Testis (tissue), 3 donors: ENCODE measurements around the gene CCDC137. TPM values are rescaled to one million over a fixed set of nuclear protein-coding genes. Genes with fewer than 3 reads are reported as not detected.

Experiments used
- DNase-seq: peaks from one replicate; pipeline ENCODE4 v3.0.0-alpha.2; 2019
- H3K27ac ChIP-seq, 2 donors: fragments of 200-600 bp; sonication (generic); one replicate each; pipeline ENCODE4 v1.5.1; 2019
- H3K27me3 ChIP-seq: fragments of 200-600 bp; sonication (generic); one replicate; pipeline ENCODE4 v1.5.1; 2019
- H3K36me3 ChIP-seq: fragments of 200-600 bp; sonication (generic); one replicate; pipeline ENCODE4 v1.5.1; 2017; ENCODE audit warnings: low read depth; ENCODE audit errors: missing control alignments
- H3K4me1 ChIP-seq: fragments of 200-600 bp; sonication (generic); one replicate; pipeline ENCODE4 v1.5.1; 2019
- H3K4me3 ChIP-seq, 2 donors: fragments of 200-600 bp; sonication (generic); one replicate each; pipeline ENCODE4 v1.5.1; 2017 to 2019
- H3K9me3 ChIP-seq: fragments of 200-600 bp; sonication (generic); one replicate; pipeline ENCODE4 v1.5.1; 2017
- POLR2A ChIP-seq: fragments of 450-650 bp; IDR thresholded peaks from one replicate; pipeline ENCODE4 v1.6.1; 2017; ENCODE audit warnings: antibody characterized with exemption, mild to moderate bottlenecking, moderate library complexity
- WGBS, 2 donors: methylation state at CpG; one replicate each; pipeline ENCODE4 v1.1.5; 2018; 5-methylcytosine and 5-hydroxymethylcytosine counted together
- intact Hi-C: fragments of 100-400 bp; cut with DNase I; formaldehyde crosslinking; loops from one replicate; pipeline ENCODE4 v1.15.1; 2023; ENCODE audit warnings: low total_unique reads
- polyA plus RNA-seq: library from polyadenylated mRNA; stranded (reverse); fragments of 350-450 nt; fragmentation: Illumina TruSeq; extraction: RNeasy Lipid Tissue Mini Kit (QIAGEN cat#74804); gene quantifications from one replicate; pipeline ENCODE4 v1.2.3, GENCODE V29; 2014; ENCODE audit warnings: low read depth, low replicate concordance; ENCODE audit not compliant: insufficient read depth
- total RNA-seq, 2 donors: library from RNA; depleted of rRNA; stranded (reverse); fragments of >200 nt; gene quantifications; one replicate each; pipeline ENCODE4 v1.2.3, GENCODE V29; 2016
- TF ChIP-seq, protein P1 (sequence below), 3 experiments: fragments of 450-650 bp in 2 of 3; fragments of 200-600 bp in 1 of 3; sonication (generic) in 1 of 3; IDR thresholded peaks; one replicate each; pipeline ENCODE4 v1.5.1; 2016 to 2019; ENCODE audit warnings: antibody characterized with exemption in 3 of 3, mild to moderate bottlenecking in 2 of 3, moderate library complexity in 1 of 3

Gene CCDC137
- total and polyA plus RNA-seq, 3 donors from 2014 or later, result 18.6 to 19.9 (median 19.0) TPM

DNA sequence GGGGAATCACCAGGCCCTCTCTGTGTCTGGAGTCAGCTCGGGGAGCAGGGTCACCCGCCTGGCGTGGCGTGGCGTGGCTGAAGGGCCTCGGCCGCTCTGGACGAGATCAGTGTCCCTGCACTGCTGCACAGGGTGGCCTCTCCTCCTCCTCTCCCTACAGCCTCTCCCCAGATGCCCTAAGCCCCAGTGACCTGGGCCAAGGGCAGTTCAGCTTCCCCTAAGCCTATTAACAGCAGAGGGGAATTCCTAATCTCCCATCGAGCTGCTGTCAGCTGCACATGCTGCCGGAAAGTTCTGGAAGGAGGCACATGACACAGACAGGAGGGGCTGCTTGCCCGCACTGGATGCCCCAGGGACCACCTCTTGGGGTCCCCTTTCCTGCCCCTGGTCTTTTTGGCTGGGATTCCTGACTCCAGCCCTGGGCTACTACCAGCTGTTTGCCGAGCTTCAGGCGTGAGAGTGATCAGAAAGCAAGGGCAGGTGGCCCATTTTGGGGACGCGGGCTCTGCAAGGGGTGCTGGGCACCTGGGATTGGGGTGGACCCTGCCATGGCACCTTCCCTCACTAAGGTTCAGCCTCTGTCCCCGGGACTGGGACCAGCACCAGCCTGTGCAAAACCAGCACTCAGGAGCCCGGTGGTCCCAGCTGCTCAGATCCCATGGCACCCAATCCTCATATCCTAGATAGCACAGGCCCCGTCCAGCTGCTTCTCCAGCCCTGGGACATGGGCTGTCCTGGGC lies 11.0 kb upstream of the CCDC137 start:
- no peak for DNase-seq
- Histone ChIP-seq H3K27me3 (no peaks in the 10 kb centered on the region), H3K27ac (no peak overlapping the region), H3K4me1 (no peaks in the 10 kb centered on the region), H3K9me3 (no peaks in the 10 kb centered on the region), H3K36me3 (no peaks in the 10 kb centered on the region), H3K4me3 (no peak overlapping the region)
- TF ChIP-seq, protein P1, sequence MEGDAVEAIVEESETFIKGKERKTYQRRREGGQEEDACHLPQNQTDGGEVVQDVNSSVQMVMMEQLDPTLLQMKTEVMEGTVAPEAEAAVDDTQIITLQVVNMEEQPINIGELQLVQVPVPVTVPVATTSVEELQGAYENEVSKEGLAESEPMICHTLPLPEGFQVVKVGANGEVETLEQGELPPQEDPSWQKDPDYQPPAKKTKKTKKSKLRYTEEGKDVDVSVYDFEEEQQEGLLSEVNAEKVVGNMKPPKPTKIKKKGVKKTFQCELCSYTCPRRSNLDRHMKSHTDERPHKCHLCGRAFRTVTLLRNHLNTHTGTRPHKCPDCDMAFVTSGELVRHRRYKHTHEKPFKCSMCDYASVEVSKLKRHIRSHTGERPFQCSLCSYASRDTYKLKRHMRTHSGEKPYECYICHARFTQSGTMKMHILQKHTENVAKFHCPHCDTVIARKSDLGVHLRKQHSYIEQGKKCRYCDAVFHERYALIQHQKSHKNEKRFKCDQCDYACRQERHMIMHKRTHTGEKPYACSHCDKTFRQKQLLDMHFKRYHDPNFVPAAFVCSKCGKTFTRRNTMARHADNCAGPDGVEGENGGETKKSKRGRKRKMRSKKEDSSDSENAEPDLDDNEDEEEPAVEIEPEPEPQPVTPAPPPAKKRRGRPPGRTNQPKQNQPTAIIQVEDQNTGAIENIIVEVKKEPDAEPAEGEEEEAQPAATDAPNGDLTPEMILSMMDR (IDR thresholded peaks at IDR 0.05), result no peak
- no peak for TF ChIP-seq POLR2A
- WGBS, 2 donors, result 53 to 77% methylated on average over 7 to 14 of the region's 18 CpGs
- intact Hi-C loops, result no loop called here

DNA sequence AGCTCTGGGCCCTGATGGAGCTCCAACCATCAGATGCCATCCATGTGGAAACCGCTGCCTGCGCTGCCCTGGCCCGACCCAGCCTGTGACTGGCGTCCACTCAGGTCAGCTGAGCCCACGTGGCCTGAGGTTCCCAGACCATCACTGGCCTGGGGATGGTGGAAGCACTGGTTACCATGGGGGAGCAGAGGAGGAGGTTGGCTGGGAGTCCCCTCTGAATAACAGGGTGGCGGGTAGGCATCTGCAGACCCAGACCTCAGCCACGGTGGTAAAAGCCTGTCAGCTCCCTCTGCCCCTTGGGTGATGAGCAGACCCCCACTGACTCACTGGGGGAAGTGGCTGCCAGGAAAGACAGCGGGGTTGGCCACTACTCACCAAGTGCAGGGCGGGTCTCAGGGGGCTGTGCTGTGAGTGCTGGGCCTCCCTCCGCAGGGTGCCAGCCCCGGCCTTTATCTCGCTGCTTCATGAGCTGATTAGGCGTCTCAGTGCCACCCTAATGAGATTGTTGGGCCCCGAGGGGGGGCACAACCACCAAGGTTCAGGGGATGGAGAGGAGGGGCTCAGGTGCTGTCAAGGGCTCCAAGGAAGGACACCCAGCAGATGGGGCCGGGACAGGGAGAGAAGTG lies 10.3 kb upstream of the CCDC137 start, which contains the start of gene PDE6G:
Gene PDE6G, minus strand, starts transcription at position 425 of the 626 bp plus-strand sequence. CDS start 3,237 bp downstream, outside the sequence.
- no peak for TF ChIP-seq POLR2A
- TF ChIP-seq, protein P1 (IDR thresholded peaks at IDR 0.05), result no peak
- Histone ChIP-seq H3K4me1 (no peaks in the 10 kb centered on the region), H3K36me3 (no peaks in the 10 kb centered on the region), H3K9me3 (no peaks in the 10 kb centered on the region), H3K27ac (no peak within 1 kb of the TSS), H3K27me3 (no peaks in the 10 kb centered on the region), H3K4me3 (no peak within 1 kb of the TSS)
- intact Hi-C loops, result no loop called here
- no peak for DNase-seq
- 83 to 91% methylated on average over 11 to 15 of the region's 15 CpGs for WGBS, 2 donors

DNA sequence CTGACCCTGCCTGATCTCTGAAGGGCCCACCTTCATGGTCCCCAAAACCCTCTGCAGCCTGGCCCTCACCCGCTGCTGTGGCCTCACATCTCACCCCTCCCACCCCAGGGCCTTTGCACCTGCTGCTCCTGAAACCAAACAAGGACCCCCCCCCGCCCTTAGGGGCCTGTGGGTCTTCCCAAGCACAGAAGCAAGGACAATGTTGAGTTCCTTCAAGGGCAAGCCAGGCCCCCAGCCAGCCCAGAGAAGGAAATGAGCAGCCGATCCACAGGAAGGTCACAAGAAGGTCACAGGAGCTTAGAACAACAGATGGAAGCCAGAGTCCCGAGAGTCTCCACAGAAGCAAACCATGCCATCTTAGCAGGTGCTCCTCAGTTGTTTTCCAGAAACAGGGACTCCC lies 9.7 kb upstream of the CCDC137 start:
- H3K27me3 ChIP-seq, result no peaks in the 10 kb centered on the region
- intact Hi-C loops, result no loop called here
- no peak for DNase-seq
- 76 to 89% methylated on average over 3 to 4 of the region's 4 CpGs for WGBS, 2 donors
- H3K4me1 ChIP-seq, result no peaks in the 10 kb centered on the region
- H3K27ac ChIP-seq, result no peak overlapping the region
- no peaks in the 10 kb centered on the region for H3K9me3 ChIP-seq
- TF ChIP-seq POLR2A, result no peak
- TF ChIP-seq, protein P1 (IDR thresholded peaks at IDR 0.05), result no peak
- H3K36me3 ChIP-seq, result no peaks in the 10 kb centered on the region
- H3K4me3 ChIP-seq, result no peak overlapping the region

DNA sequence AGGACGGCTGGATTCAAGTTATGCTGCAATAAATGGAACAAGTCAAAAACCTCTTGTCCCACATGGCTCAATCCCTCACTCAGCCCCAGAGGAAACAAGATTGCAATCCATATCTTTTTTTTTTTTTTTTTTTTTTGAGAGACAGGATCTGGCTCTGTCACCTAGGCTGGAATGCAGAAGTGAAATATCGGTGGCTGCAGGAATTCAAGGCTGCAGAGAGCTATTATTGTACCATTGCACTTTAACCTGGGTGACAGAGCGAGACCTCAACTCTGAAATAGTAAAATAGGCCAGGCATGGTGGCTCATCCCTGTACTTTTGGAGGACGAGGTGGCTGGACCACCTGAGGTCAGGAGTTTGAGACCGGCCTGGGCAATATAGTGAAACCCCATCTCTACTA lies 7.5 kb upstream of the CCDC137 start:
- intact Hi-C loops, result no loop called here
- no peaks in the 10 kb centered on the region for H3K4me1 ChIP-seq
- no peaks in the 10 kb centered on the region for H3K27me3 ChIP-seq
- H3K36me3 ChIP-seq, result no peaks in the 10 kb centered on the region
- DNase-seq, result no peak
- 79 to 80% methylated on average over 5 of the region's 5 CpGs for WGBS, 2 donors
- no peak overlapping the region for H3K4me3 ChIP-seq
- H3K9me3 ChIP-seq, result no peaks in the 10 kb centered on the region
- no peak for TF ChIP-seq POLR2A
- TF ChIP-seq, protein P1 (IDR thresholded peaks at IDR 0.05), result no peak
- H3K27ac ChIP-seq, result no peak overlapping the region
